AG09319 (cell line): Measurements from ENCODE around the gene PTPRT.

Source experiments
- DNase-seq: peaks from one replicate; pipeline ENCODE4 v3.0.0-alpha.2; 2010; ENCODE audit warnings: low read depth; ENCODE audit errors: extremely low read depth
- TF ChIP-seq, protein P1 (sequence below): IDR thresholded peaks from 2 replicates; pipeline ENCODE4 v1.5.1; 2011; ENCODE audit warnings: low read depth, mild to moderate bottlenecking, inconsistent platforms, low read length, moderate library complexity

Gene PTPRT

DNA sequence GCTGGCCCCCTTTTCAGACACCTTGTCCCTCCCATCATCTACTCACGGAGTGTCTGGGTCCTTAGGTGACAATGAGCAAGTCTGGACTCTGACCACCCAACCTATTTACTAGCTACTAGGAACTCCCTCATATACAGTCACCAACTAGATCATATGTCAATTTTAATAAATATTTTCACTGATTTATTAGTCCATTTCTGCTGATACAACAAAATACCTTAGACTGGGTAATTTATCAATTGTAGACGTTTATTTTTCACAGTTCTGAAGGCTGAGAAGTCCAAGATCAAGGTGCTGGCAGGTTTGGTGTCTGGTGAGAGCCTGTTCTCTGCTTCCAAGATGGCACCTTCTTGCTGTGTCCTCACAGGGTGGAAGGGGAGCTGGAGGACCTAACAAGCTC lies 229.7 kb downstream of the PTPRT start:
- no peak for DNase-seq
- TF ChIP-seq, protein P1, sequence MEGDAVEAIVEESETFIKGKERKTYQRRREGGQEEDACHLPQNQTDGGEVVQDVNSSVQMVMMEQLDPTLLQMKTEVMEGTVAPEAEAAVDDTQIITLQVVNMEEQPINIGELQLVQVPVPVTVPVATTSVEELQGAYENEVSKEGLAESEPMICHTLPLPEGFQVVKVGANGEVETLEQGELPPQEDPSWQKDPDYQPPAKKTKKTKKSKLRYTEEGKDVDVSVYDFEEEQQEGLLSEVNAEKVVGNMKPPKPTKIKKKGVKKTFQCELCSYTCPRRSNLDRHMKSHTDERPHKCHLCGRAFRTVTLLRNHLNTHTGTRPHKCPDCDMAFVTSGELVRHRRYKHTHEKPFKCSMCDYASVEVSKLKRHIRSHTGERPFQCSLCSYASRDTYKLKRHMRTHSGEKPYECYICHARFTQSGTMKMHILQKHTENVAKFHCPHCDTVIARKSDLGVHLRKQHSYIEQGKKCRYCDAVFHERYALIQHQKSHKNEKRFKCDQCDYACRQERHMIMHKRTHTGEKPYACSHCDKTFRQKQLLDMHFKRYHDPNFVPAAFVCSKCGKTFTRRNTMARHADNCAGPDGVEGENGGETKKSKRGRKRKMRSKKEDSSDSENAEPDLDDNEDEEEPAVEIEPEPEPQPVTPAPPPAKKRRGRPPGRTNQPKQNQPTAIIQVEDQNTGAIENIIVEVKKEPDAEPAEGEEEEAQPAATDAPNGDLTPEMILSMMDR = no peak

DNA sequence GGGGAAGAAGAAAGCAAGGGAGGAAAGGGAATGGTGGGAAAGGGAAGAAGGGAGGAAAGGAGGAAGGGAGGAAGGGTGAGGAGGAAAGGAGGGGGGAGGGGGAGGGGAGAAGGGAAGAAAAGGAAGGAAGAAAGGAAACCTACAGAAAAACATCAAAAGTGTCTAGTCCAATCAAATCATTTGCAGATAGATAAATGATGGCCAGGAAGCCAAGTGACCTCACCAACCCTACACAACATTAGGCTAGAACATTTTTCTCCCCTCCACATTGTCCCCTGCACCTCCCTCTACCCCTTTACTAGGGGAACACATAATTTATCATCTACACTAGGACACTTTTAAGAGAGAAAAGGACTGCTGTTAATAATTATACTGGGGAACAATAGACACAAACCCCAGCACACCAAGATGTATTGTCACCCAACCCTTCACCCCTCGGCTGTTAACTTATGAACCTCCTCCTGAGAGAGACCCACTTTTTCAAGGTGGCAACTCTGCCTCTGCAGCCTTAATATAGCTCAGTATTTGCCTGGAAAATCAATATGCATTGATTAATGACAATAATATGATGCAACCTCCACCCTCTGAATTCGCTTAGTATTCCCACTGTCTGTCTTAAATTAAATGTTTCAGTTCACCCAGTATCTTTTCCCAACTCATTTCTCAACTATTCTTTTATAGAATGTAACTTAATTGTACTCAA lies 231.2 kb downstream of the PTPRT start:
- no peak for DNase-seq
- TF ChIP-seq, protein P1 = no peak

DNA sequence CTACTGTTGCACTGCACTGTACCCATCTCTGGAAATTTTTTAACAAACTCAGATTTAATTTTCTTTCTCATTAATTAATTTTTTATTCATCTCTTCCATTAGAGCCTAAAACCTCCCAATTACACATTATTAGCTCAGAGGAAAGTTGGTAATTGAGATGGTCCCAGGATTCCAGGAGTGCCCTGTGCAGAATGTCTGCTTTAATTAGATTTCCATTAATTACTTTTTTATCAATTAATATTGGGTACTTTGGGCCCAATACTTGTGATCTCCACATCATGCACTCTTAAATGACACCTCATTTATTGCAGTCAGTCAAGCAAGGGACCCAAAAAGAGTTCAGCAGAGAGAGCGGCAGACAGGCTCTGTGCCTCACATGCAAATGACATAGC lies 232.0 kb downstream of the PTPRT start:
- TF ChIP-seq, protein P1 = no peak

DNA sequence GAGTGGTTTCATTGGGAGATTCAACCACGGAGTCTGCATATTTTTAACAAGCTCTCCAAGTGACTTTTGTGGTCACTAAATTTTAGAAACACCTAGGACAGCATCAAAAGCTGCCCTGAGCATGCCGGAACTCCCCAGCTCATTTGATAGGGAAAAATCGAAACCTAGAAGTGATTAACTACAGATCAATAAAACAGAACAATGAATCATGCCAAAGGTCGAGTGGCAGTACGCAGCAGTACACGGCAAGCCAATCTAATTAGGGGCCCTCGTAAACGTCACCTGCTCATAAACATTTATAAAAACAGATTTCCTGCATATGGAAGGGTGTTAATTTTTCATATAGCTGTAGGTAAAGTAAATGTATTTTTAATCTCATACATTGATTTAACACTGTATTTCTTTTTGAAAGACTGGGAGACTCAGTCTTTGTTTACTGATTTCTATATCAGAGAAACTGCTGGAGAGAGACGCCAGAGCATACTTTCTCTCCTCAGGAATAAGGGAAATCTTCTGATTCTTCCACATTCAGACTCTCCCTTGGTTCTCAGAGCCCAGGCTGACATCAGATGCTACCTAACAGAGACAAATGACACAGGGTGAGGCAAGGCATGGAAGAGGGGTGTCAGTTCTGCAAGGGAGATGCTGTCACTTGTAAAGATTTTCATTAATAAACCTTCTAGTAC lies 232.5 kb downstream of the PTPRT start:
- TF ChIP-seq, protein P1 = no peak
- no peak for DNase-seq

More for the DNA sequence above, 232.0 kb downstream of the PTPRT start:
- DNase-seq = no peak

DNA sequence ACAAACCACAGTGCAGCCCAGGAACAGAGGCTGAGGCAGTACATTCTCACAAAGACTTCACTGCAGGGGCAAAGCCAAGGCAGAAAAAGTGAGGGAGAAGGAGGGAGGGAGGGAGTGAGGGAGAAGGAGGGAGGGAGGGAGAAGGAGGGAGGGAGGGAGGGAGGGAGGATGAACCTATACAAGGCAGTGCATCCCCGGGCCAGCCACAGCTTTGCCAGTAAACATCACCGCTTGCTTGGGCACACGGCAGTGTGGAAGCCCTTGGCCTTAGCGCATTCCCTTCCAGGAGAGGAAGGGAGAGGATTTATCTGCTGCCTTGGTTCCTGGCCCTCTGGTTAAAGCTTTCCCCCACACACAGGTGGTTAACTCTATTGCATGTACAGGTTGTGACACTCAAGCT lies 234.0 kb downstream of the PTPRT start:
- TF ChIP-seq, protein P1 = no peak
- no peak for DNase-seq

DNA sequence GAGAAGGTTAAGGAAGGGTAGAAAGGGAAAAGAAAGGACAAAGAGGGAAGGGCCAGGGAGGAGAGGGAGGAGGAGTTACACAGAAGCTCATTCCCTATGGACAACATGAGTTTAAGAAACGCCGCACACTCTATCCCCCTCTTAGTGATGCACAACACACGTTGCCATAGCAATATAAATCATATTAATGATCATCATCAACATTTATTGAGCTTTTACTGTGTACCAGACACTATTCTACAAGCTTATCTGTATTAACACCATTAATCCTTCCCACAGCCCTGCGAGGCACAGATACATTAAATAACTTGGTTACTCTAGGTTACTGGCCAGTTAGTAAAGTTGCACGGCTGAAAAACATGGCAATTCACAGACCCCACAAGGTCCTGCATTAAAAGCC lies 234.8 kb downstream of the PTPRT start:
- DNase-seq = no peak
- TF ChIP-seq, protein P1 = no peak

DNA sequence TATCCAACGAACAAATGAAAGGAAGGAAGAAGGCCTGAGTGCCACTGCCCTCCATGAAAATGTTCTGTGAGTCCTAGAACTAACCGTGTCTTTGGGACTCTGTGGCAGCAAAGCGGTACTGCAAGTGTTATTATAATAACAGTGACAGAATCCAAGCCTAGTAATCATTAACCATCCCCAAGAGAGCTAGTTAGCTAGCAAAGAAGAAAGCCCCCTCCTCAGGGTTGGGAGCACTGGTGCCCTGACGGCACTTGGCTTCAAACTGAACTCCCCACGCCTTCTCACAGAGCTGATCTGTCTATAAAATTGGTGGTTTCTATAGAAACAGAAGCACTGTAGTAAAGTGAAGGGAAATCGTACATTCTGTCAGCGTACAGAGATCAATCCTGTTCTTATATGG lies 239.8 kb downstream of the PTPRT start:
- DNase-seq = no peak
- TF ChIP-seq, protein P1 = no peak
